Smooth muscle cell (in vitro differentiated cells): Measurements from ENCODE around the gene SPATA1. TPM values are rescaled to one million over a fixed set of nuclear protein-coding genes. Genes with fewer than 3 reads are reported as not detected.

ENCODE experiments used
- DNase-seq: peaks from one replicate; lab custom pipeline; 2025; ENCODE audit not compliant: unreplicated experiment; lab: John Stamatoyannopoulos, UW
- H2AFZ ChIP-seq: fragments of 200-600 bp; sonication (generic); 2 replicates; pipeline ENCODE4 v1.6.0; 2016; ENCODE audit warnings: antibody characterized with exemption, low read depth, mild to moderate bottlenecking
- H3F3A ChIP-seq: fragments of 200-600 bp; sonication (generic); 2 replicates; pipeline ENCODE4 v1.6.0; 2017; ENCODE audit warnings: antibody characterized with exemption, low read depth
- H3K27ac ChIP-seq: fragments of 200-600 bp; sonication (generic); 2 replicates; pipeline ENCODE4 v1.5.1; 2016; ENCODE audit warnings: low read depth, mild to moderate bottlenecking
- H3K27me3 ChIP-seq: fragments of 200-600 bp; sonication (generic); 2 replicates; pipeline ENCODE4 v1.6.1; 2016; ENCODE audit warnings: low read depth, mild to moderate bottlenecking
- H3K36me3 ChIP-seq: fragments of 200-600 bp; sonication (generic); 2 replicates; pipeline ENCODE4 v1.5.1; 2016; ENCODE audit warnings: low read depth
- H3K4me1 ChIP-seq: fragments of 200-600 bp; sonication (generic); 2 replicates; pipeline ENCODE4 v1.5.1; 2016; ENCODE audit warnings: low read depth
- H3K4me2 ChIP-seq: fragments of 200-600 bp; sonication (generic); 2 replicates; pipeline ENCODE4 v1.6.0; 2016; ENCODE audit warnings: mild to moderate bottlenecking
- H3K4me3 ChIP-seq: fragments of 200-600 bp; sonication (generic); 2 replicates; pipeline ENCODE4 v1.5.1; 2016; ENCODE audit warnings: mild to moderate bottlenecking
- H3K79me2 ChIP-seq: fragments of 200-600 bp; sonication (generic); 2 replicates; pipeline ENCODE4 v1.6.0; 2016; ENCODE audit warnings: low read depth, mild to moderate bottlenecking
- H3K9ac ChIP-seq: fragments of 200-600 bp; sonication (generic); 2 replicates; pipeline ENCODE4 v1.6.0; 2016; ENCODE audit warnings: low read depth
- H3K9me3 ChIP-seq: fragments of 200-600 bp; sonication (generic); replicated peaks from 2 replicates; pipeline ENCODE4 v1.5.1; 2016; ENCODE audit warnings: low read depth
- H4K20me1 ChIP-seq: fragments of 200-600 bp; sonication (generic); 2 replicates; pipeline ENCODE4 v1.6.0; 2016; ENCODE audit warnings: low read depth
- CTCF ChIP-seq: fragments of 200-600 bp; sonication (generic); IDR thresholded peaks from 2 replicates; pipeline ENCODE4 v1.5.1; 2017; ENCODE audit warnings: borderline replicate concordance, mild to moderate bottlenecking, antibody characterized with exemption; ENCODE audit not compliant: insufficient read depth, poor library complexity, severe bottlenecking
- WGBS: methylation state at CpG from one replicate; pipeline ENCODE4 v1.1.7; 2016; ENCODE audit warnings: low lambda C conversion rate; 5-methylcytosine and 5-hydroxymethylcytosine counted together
- polyA plus RNA-seq: library from polyadenylated mRNA; unstranded; fragments of >200 nt; fragmentation: Nextera tagmentation; extraction: Ambion mirVana; gene quantifications from 2 replicates; pipeline ENCODE4 v1.2.1, GENCODE V29; 2016
- total RNA-seq: library from RNA; depleted of rRNA; stranded (reverse); fragments of >200 nt; gene quantifications from 2 replicates; pipeline ENCODE4 v1.2.3, GENCODE V29; 2014

Gene SPATA1
- 0.27 and 2.3 TPM in 2 replicates for total RNA-seq
- 0.94 TPM in 1 of 2 replicates, not detected in the other for polyA plus RNA-seq

GRCh38 chr1:84506002-84506728 is at the start of gene SPATA1, which contains the start of gene GNG5:
TSS of gene SPATA1 (plus strand) at chr1:84506386. CDS start at chr1:84516360, 9,974 bp downstream.
TSS of gene GNG5 (minus strand) at chr1:84506581. CDS start at chr1:84506091, 490 bp downstream.
- WGBS = 0% methylated on average over 20 of the region's 60 CpGs
- peak within 1 kb of the TSS; percentile 98 for H3K27ac ChIP-seq
- peaks cover 41% of the 10 kb centered on the region for H4K20me1 ChIP-seq
- H3K36me3 ChIP-seq = no peaks in the 10 kb centered on the region
- peak within 1 kb of the TSS; percentile 56 for H2AFZ ChIP-seq
- H3K4me2 ChIP-seq = peak within 1 kb of the TSS; percentile 91
- peaks cover 23% of the 10 kb centered on the region for H3K4me1 ChIP-seq
- peak; percentile 95 for DNase-seq
- H3K79me2 ChIP-seq = peaks cover 48% of the 10 kb centered on the region
- H3K27me3 ChIP-seq = no peaks in the 10 kb centered on the region
- H3K4me3 ChIP-seq = peak within 1 kb of the TSS; percentile 88
- H3K9ac ChIP-seq = peak within 1 kb of the TSS; percentile 93
- TF ChIP-seq CTCF = no peak
- H3F3A ChIP-seq = peaks cover 12% of the 10 kb centered on the region
- H3K9me3 ChIP-seq = no peaks in the 10 kb centered on the region

GRCh38 chr1:84462118-84462517 is 44.1 kb upstream of the SPATA1 start:
- Histone ChIP-seq H3K27ac (no peak overlapping the region), H3K79me2 (no peaks in the 10 kb centered on the region), H3K9ac (no peak overlapping the region), H2AFZ (no peak overlapping the region), H3K9me3 (no peaks in the 10 kb centered on the region), H3K27me3 (peaks cover 84% of the 10 kb centered on the region), H3K36me3 (no peaks in the 10 kb centered on the region), H3K4me1 (no peaks in the 10 kb centered on the region), H3F3A (no peaks in the 10 kb centered on the region), H4K20me1 (no peaks in the 10 kb centered on the region), H3K4me2 (no peak overlapping the region), H3K4me3 (no peak overlapping the region)
- 71% methylated on average over 1 of the region's 1 CpG for WGBS
- TF ChIP-seq CTCF = no peak
- DNase-seq = no peak

- Histone ChIP-seq H3K4me3 (no peak overlapping the region), H3K79me2 (no peaks in the 10 kb centered on the region), H3K27ac (no peak overlapping the region), H3K4me1 (no peaks in the 10 kb centered on the region), H3K9me3 (no peaks in the 10 kb centered on the region), H3K4me2 (no peak overlapping the region), H3K36me3 (no peaks in the 10 kb centered on the region), H4K20me1 (no peaks in the 10 kb centered on the region), H3F3A (no peaks in the 10 kb centered on the region), H2AFZ (no peak overlapping the region), H3K27me3 (peaks cover 92% of the 10 kb centered on the region), H3K9ac (no peak overlapping the region)
- no peak for DNase-seq
- TF ChIP-seq CTCF = no peak
These were observed 38.9 kb upstream of the SPATA1 start for GRCh38 chr1:84467298-84467697.

GRCh38 chr1:84476225-84476624 is 30.0 kb upstream of the SPATA1 start:
- Histone ChIP-seq H3K27ac (no peak overlapping the region), H3K4me1 (peaks cover 12% of the 10 kb centered on the region), H3K4me3 (no peak overlapping the region), H3K9me3 (no peaks in the 10 kb centered on the region), H3K4me2 (no peak overlapping the region), H3K27me3 (peaks cover 70% of the 10 kb centered on the region), H3K79me2 (peaks cover 18% of the 10 kb centered on the region), H3K9ac (no peak overlapping the region), H2AFZ (no peak overlapping the region), H3K36me3 (no peaks in the 10 kb centered on the region), H3F3A (no peaks in the 10 kb centered on the region), H4K20me1 (peaks cover 9% of the 10 kb centered on the region)
- WGBS = 53% methylated on average over 1 of the region's 1 CpG
- TF ChIP-seq CTCF = no peak
- no peak for DNase-seq
